Keratinocyte (primary cell): ENCODE results near the gene TMEM9B.

Experiments used
- CTCF ChIP-seq, 3 experiments: IDR thresholded peaks in 1 of 3; conservative IDR thresholded peaks in 1 of 3; optimal IDR thresholded peaks in 1 of 3; 2 replicates in 2 of 3; 3 replicates in 1 of 3; pipeline versions ENCODE3 to v1.5.1; 2011; ENCODE audit warnings: low read length in 3 of 3, mild to moderate bottlenecking in 3 of 3, moderate library complexity in 2 of 3, control low read depth in 1 of 3, inconsistent platforms in 1 of 3; ENCODE audit not compliant: insufficient read depth in 2 of 3; ENCODE audit errors: extremely low read depth in 1 of 3
- EZH2 ChIP-seq: IDR thresholded peaks from one replicate; pipeline ENCODE4 v1.6.1; 2012; ENCODE audit warnings: inconsistent platforms, mild to moderate bottlenecking, low read length, moderate library complexity

GRCh38 chr11:9002920-9003572, 38.8 kb upstream of the TMEM9B start:
- TF ChIP-seq EZH2, result no peak
- no peak for TF ChIP-seq CTCF (optimal IDR thresholded peaks at IDR 0.05 in 1 of 3, IDR thresholded peaks at IDR 0.05 in 1 of 3, conservative IDR thresholded peaks at IDR 0.05 in 1 of 3; ENCODE audit: extremely low read depth in 1 of 3, insufficient read depth in 2 of 3, low read length in 3 of 3)
